Measurements from ENCODE around the gene SLF2. TPM values are rescaled to one million over a fixed set of nuclear protein-coding genes. Genes with fewer than 3 reads are reported as not detected.
A peak's percentile ranks its signal among the peaks of the same experiment; 100 is the strongest.

The SLF2 gene
- total RNA-seq, 1 experiment from 2014 or later = 23.1 TPM

DNA sequence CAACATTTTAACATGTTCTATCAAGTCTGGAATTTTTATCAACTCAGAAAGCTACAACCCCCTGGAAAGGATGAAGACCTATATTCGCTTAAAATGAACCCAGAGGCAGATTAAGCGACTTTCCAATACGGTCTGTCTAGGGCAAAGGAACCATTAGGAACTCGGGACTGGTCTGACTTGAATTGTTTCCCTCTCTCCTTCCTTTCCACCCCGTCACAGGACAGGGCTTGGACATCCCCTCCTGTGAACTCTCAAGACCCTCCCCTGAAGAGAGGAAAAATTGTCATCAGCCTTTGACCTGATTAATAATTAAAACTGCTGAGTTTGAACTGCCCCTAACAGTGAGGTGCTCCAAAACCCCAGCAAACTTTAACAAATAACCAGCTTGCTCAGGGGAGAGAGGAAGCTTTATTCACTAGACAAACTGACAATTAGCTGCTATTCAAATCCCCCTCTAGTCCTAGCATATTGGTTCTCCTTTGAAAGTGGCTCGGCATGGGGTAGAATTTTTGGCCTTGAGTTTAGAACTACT is 22.6 kb upstream of the SLF2 start:
- Histone ChIP-seq H3K23me2 (ENCODE audit: insufficient read length, low read depth, low read length, poor library complexity, severe bottlenecking) (peaks cover 3% of the 10 kb centered on the region), H3K4ac (ENCODE audit: low read depth, low read length) (no peak overlapping the region), H2BK15ac (ENCODE audit: low read depth, low read length) (no peak overlapping the region), H3K79me2 (ENCODE audit: insufficient read depth, low read length) (no peaks in the 10 kb centered on the region), H3T11ph (ENCODE audit: low read length) (no peak overlapping the region), H3K79me1 (ENCODE audit: insufficient read depth, low read depth, low read length, poor library complexity, severe bottlenecking) (no peaks in the 10 kb centered on the region), H4K5ac (ENCODE audit: insufficient read length, low read depth, low read length) (no peak overlapping the region), H3K27me3 (ENCODE audit: insufficient read depth, low read length) (no peaks in the 10 kb centered on the region), H2BK20ac (ENCODE audit: low read depth, low read length, poor library complexity, severe bottlenecking) (no peak overlapping the region), H4K20me1 (ENCODE audit: control insufficient read depth, insufficient read depth, insufficient read length) (no peaks in the 10 kb centered on the region), H2BK120ac (ENCODE audit: low read depth, low read length, poor library complexity, severe bottlenecking) (no peak overlapping the region), H2AFZ (ENCODE audit: low read length) (no peak overlapping the region), H3K9me3 (ENCODE audit: control insufficient read depth, low read depth, low read length) (no peaks in the 10 kb centered on the region), H2BK5ac (ENCODE audit: insufficient read length, low read length) (no peak overlapping the region), H3K14ac (ENCODE audit: insufficient read depth, low read length) (no peak overlapping the region), H2BK12ac (ENCODE audit: insufficient read length, low read depth, low read length) (no peak overlapping the region), H3K9ac (ENCODE audit: extremely low read depth, insufficient read length, low read length) (no peak overlapping the region), H3K23ac (ENCODE audit: insufficient read length, low read depth, low read length) (no peak overlapping the region), H4K91ac (ENCODE audit: insufficient read length, low read depth, low read length) (no peak overlapping the region), H3K18ac (ENCODE audit: insufficient read length, low read depth, low read length) (no peak overlapping the region), H3K4me1 (ENCODE audit: insufficient read depth, low read length) (no peaks in the 10 kb centered on the region), H3K27ac (ENCODE audit: insufficient read length, low read depth, low read length) (no peak overlapping the region), H4K8ac (replicated peaks; ENCODE audit: insufficient read length, low read depth, low read length) (no peak overlapping the region), H3K56ac (ENCODE audit: insufficient read length, low read depth, low read length) (no peak overlapping the region), H3K4me2 (ENCODE audit: insufficient read depth, insufficient read length, low read length) (no peak overlapping the region), H2AK5ac (ENCODE audit: insufficient read length, low read length) (no peak overlapping the region)
- Mint-ChIP-seq H3K9me3 (peaks cover 0 to 3% of the 10 kb centered on the region in 2 experiments; a peak in 1 of 5 replicates), H3K27ac (0 out of 7 replicates have a peak overlapping the region, but pooled peaks of 1 of the 3 experiments have one; percentile 14), H3K27me3 (ENCODE audit: low read depth) (peaks cover 21% of the 10 kb centered on the region), H3K4me1 (peaks cover 17% of the 10 kb centered on the region in 2 experiments), H3K36me3 (ENCODE audit: insufficient read depth in 1 of 3, low read depth in 3 of 3) (no peaks in the 10 kb centered on the region), H3K4me3 (0 out of 5 replicates have a peak overlapping the region, but pooled peaks of 1 of the 2 experiments have one; percentile 31)
- DNase-seq = peak; percentile 3
- WGBS (ENCODE audit: extremely low coverage, insufficient read length, low lambda C conversion rate) = no CpG with 5 or more reads among the region's 6 CpGs
- TF ChIP-seq CTCF (conservative IDR thresholded peaks at IDR 0.05) = no peak

Measured in H9 (cell line).